ENCODE results near the gene TBC1D16. TPM values are rescaled to one million over a fixed set of nuclear protein-coding genes. Genes with fewer than 3 reads are reported as not detected.

Gene TBC1D16
- total RNA-seq, 1 donor from 2014 or later: 21.2 TPM

- H3K36me3 Mint-ChIP-seq: peaks cover 26% of the 10 kb centered on the region
- no peak overlapping the region for H3K27ac ChIP-seq
- H3K27me3 Mint-ChIP-seq (ENCODE audit: insufficient read depth, low read depth): peaks cover 2% of the 10 kb centered on the region
- H4K20me1 ChIP-seq (ENCODE audit: low read depth): peaks cover 61% of the 10 kb centered on the region
- TF ChIP-seq EZH2 (IDR thresholded peaks at IDR 0.05): no peak
- no peak for TF ChIP-seq EZH2phosphoT487 (IDR thresholded peaks at IDR 0.05)
- no peak for TF ChIP-seq CTCF (IDR thresholded peaks at IDR 0.05)
- peaks cover 21% of the 10 kb centered on the region for H3K4me1 Mint-ChIP-seq
- peaks cover 5% of the 10 kb centered on the region for H3K4me1 ChIP-seq
- H3K4me3 ChIP-seq: no peak overlapping the region
- no peaks in the 10 kb centered on the region for H3K9me3 ChIP-seq (ENCODE audit: low read depth)
- peaks cover 9% of the 10 kb centered on the region for H3F3A ChIP-seq (ENCODE audit: low read depth)
- no peaks in the 10 kb centered on the region for H3K36me3 ChIP-seq
- no peak overlapping the region for H2AFZ ChIP-seq (replicated peaks)
- no peak overlapping the region for H3K9ac ChIP-seq
- peaks cover 3% of the 10 kb centered on the region for H3K9me3 Mint-ChIP-seq
- no peak overlapping the region for H3K27ac Mint-ChIP-seq
- H3K79me2 ChIP-seq (ENCODE audit: low read depth): peaks cover 56% of the 10 kb centered on the region
- no peak overlapping the region for H3K4me3 Mint-ChIP-seq
- peak; percentile 52 for DNase-seq (ENCODE audit: low spot score)
- no peak overlapping the region for H3K4me2 ChIP-seq
- no peaks in the 10 kb centered on the region for H3K27me3 ChIP-seq
These were observed 10.5 kb downstream of the TBC1D16 start for GRCh38 chr17:80025140-80025539.

- H3F3A ChIP-seq (ENCODE audit: low read depth): peaks cover 9% of the 10 kb centered on the region
These were observed 11.3 kb downstream of the TBC1D16 start for GRCh38 chr17:80024206-80024972.

GRCh38 chr17:80023481-80024205 is 12.0 kb downstream of the TBC1D16 start:
- peaks cover 10% of the 10 kb centered on the region for H3K4me1 Mint-ChIP-seq
- peaks cover 48% of the 10 kb centered on the region for H4K20me1 ChIP-seq (ENCODE audit: low read depth)
- H3K9me3 ChIP-seq (ENCODE audit: low read depth): no peaks in the 10 kb centered on the region
- H3K9me3 Mint-ChIP-seq: no peaks in the 10 kb centered on the region
- TF ChIP-seq EZH2phosphoT487 (IDR thresholded peaks at IDR 0.05): no peak
- peaks cover 9% of the 10 kb centered on the region for H3F3A ChIP-seq (ENCODE audit: low read depth)
- H3K79me2 ChIP-seq (ENCODE audit: low read depth): peaks cover 41% of the 10 kb centered on the region
- H3K4me3 Mint-ChIP-seq: no peak overlapping the region
- no peaks in the 10 kb centered on the region for H3K27me3 ChIP-seq
- no peak overlapping the region for H2AFZ ChIP-seq (replicated peaks)
- H3K27me3 Mint-ChIP-seq (ENCODE audit: insufficient read depth, low read depth): peaks cover 2% of the 10 kb centered on the region
- H3K9ac ChIP-seq: no peak overlapping the region
- no peak overlapping the region for H3K4me3 ChIP-seq
- H3K27ac Mint-ChIP-seq: no peak overlapping the region
- DNase-seq (ENCODE audit: low spot score): peak; percentile 41
- peak overlapping the region; percentile 70 for H3K27ac ChIP-seq
- H3K4me1 ChIP-seq: peaks cover 5% of the 10 kb centered on the region
- no peak overlapping the region for H3K4me2 ChIP-seq
- H3K36me3 Mint-ChIP-seq: peaks cover 18% of the 10 kb centered on the region
- no peaks in the 10 kb centered on the region for H3K36me3 ChIP-seq

More at GRCh38 chr17:80024206-80024972, 11.3 kb downstream of the TBC1D16 start:
- no peak overlapping the region for H3K4me2 ChIP-seq
- H3K4me1 ChIP-seq: peaks cover 5% of the 10 kb centered on the region
- TF ChIP-seq CTCF (IDR thresholded peaks at IDR 0.05): no peak
- no peak for TF ChIP-seq EZH2 (IDR thresholded peaks at IDR 0.05)
- no peak for TF ChIP-seq EZH2phosphoT487 (IDR thresholded peaks at IDR 0.05)
- Mint-ChIP-seq H3K36me3 (peaks cover 19% of the 10 kb centered on the region), H3K27me3 (ENCODE audit: insufficient read depth, low read depth) (peaks cover 2% of the 10 kb centered on the region), H3K27ac (no peak overlapping the region), H3K9me3 (no peaks in the 10 kb centered on the region), H3K4me1 (peaks cover 14% of the 10 kb centered on the region), H3K4me3 (no peak overlapping the region)
- H3K27ac ChIP-seq: peak overlapping the region; percentile 70
- H2AFZ ChIP-seq (replicated peaks): no peak overlapping the region
- H3K36me3 ChIP-seq: no peaks in the 10 kb centered on the region
- H3K79me2 ChIP-seq (ENCODE audit: low read depth): peaks cover 48% of the 10 kb centered on the region
- H3K27me3 ChIP-seq: no peaks in the 10 kb centered on the region
- no peak for DNase-seq (ENCODE audit: low spot score)
- no peak overlapping the region for H3K4me3 ChIP-seq
- H3K9ac ChIP-seq: no peak overlapping the region
- H3K9me3 ChIP-seq (ENCODE audit: low read depth): no peaks in the 10 kb centered on the region
- peaks cover 54% of the 10 kb centered on the region for H4K20me1 ChIP-seq (ENCODE audit: low read depth)
